Endodermal cell (in vitro differentiated cells): ENCODE results near the gene NF1. TPM values are rescaled to one million over a fixed set of nuclear protein-coding genes. Genes with fewer than 3 reads are reported as not detected.

Source experiments
- DNase-seq: peaks from one replicate; pipeline ENCODE4 v3.0.0-alpha.2; 2017
- H3K27ac ChIP-seq: 2 replicates; pipeline ENCODE4 v1.5.1; 2013; ENCODE audit warnings: mild to moderate bottlenecking, low read depth, low read length, moderate library complexity
- H3K27me3 ChIP-seq: 2 replicates; pipeline ENCODE4 v1.6.1; 2013; ENCODE audit warnings: mild to moderate bottlenecking, low read length, moderate library complexity; ENCODE audit not compliant: insufficient read depth, control insufficient read depth, poor library complexity, severe bottlenecking
- H3K36me3 ChIP-seq: 2 replicates; pipeline ENCODE4 v1.7.0; 2013; ENCODE audit warnings: mild to moderate bottlenecking, low read length, moderate library complexity; ENCODE audit not compliant: control insufficient read depth, insufficient read depth
- H3K4me1 ChIP-seq: one replicate; pipeline ENCODE4 v1.7.0; 2013; ENCODE audit warnings: low read length; ENCODE audit not compliant: control insufficient read depth, insufficient read depth
- H3K4me3 ChIP-seq: 2 replicates; pipeline ENCODE4 v1.5.1; 2013; ENCODE audit warnings: mild to moderate bottlenecking, low read length, moderate library complexity
- H3K9ac ChIP-seq: 2 replicates; pipeline ENCODE4 v1.6.1; 2013; ENCODE audit warnings: mild to moderate bottlenecking, low read length, moderate library complexity; ENCODE audit not compliant: poor library complexity, severe bottlenecking; ENCODE audit errors: extremely low read depth
- H3K9me3 ChIP-seq: 2 replicates; pipeline ENCODE4 v1.6.1; 2013; ENCODE audit warnings: mild to moderate bottlenecking, low read length, moderate library complexity; ENCODE audit not compliant: control insufficient read depth
- H3K27ac Mint-ChIP-seq: 2 replicates; pipeline ENCODE4 v1.8.0; 2020; ENCODE audit warnings: mixed read lengths
- H3K27me3 Mint-ChIP-seq: 2 replicates; pipeline ENCODE4 v1.8.0; 2021; ENCODE audit warnings: mild to moderate bottlenecking, mixed read lengths; ENCODE audit not compliant: insufficient read depth
- H3K36me3 Mint-ChIP-seq: 2 replicates; pipeline ENCODE4 v1.8.0; 2020; ENCODE audit warnings: low read depth, mixed read lengths
- H3K4me1 Mint-ChIP-seq: 2 replicates; pipeline ENCODE4 v1.8.0; 2020; ENCODE audit warnings: mixed read lengths
- H3K4me3 Mint-ChIP-seq: 2 replicates; pipeline ENCODE4 v1.8.0; 2020; ENCODE audit warnings: mild to moderate bottlenecking, moderate library complexity, mixed read lengths
- H3K9me3 Mint-ChIP-seq: 2 replicates; pipeline ENCODE4 v1.8.0; 2020; ENCODE audit warnings: mild to moderate bottlenecking, mixed read lengths
- CTCF ChIP-seq: fragments of 200-600 bp; sonication (generic); conservative IDR thresholded peaks from 2 replicates; pipeline ENCODE4 v1.5.0; 2021; ENCODE audit warnings: antibody characterized with exemption, mild to moderate bottlenecking
- WGBS, 2 experiments: methylation state at CpG; one replicate each; pipeline versions ENCODE4 v1.1.5 to v1.1.7; 2013; ENCODE audit warnings: missing lambda C conversion rate in 2 of 2, mixed read lengths in 1 of 2; ENCODE audit not compliant: insufficient coverage in 1 of 2, insufficient read length in 1 of 2; 5-methylcytosine and 5-hydroxymethylcytosine counted together
- total RNA-seq, 2 donors: library from RNA; stranded (reverse); fragmentation: NEBNext Ultra II Directional in 1 of 2; extraction: Animal tissue kit (Norgen Biotek cat#: 25700) in 1 of 2; gene quantifications; 2 replicates in 1 of 2; 3 replicates in 1 of 2; pipeline ENCODE4 v1.2.1, GENCODE V29; 2021

The NF1 gene
- total RNA-seq, 2 donors from 2014 or later = 61.9 to 69.3 TPM

GRCh38 chr17:31144428-31144827, 49.7 kb downstream of the NF1 start:
- H3K9me3 Mint-ChIP-seq = no peaks in the 10 kb centered on the region
- peaks cover 49% of the 10 kb centered on the region for H3K4me1 Mint-ChIP-seq
- Histone ChIP-seq H3K9ac (no peak overlapping the region), H3K9me3 (no peaks in the 10 kb centered on the region), H3K4me3 (no peak overlapping the region), H3K27me3 (no peaks in the 10 kb centered on the region), H3K36me3 (peaks cover 6% of the 10 kb centered on the region), H3K27ac (peak overlapping the region; percentile 82), H3K4me1 (no peaks in the 10 kb centered on the region)
- no peak overlapping the region for H3K4me3 Mint-ChIP-seq
- H3K36me3 Mint-ChIP-seq = peaks cover 25% of the 10 kb centered on the region
- 63 to 84% methylated on average over 3 of the region's 3 CpGs for WGBS, 2 experiments
- peak overlapping the region; percentile 6 for H3K27ac Mint-ChIP-seq
- peak; percentile 72 for DNase-seq
- no peak for TF ChIP-seq CTCF
- H3K27me3 Mint-ChIP-seq = no peaks in the 10 kb centered on the region

DNA sequence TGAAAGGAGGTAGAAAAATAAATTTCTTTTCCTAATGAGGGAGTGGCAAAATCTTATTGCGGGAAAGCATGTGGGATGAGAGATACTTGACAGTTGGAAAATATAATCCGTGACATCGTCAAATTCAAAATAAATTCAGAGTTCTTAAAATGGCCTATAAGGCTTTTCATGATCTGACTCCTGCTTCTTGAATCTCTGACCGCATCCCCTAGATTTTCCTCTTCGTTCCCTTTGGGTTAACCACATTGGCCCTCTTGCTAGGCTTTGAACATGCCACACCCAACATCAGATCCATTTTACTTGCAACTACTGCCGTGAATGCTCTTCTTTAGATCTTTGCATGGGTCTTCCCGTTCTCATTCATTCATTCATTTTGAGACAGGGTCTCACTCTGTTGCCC, 50.1 kb downstream of the NF1 start:
- Mint-ChIP-seq H3K4me1 (peaks cover 45% of the 10 kb centered on the region), H3K4me3 (no peak overlapping the region), H3K9me3 (no peaks in the 10 kb centered on the region), H3K27ac (peak overlapping the region; percentile 14), H3K36me3 (peaks cover 25% of the 10 kb centered on the region), H3K27me3 (no peaks in the 10 kb centered on the region)
- no peak for TF ChIP-seq CTCF
- Histone ChIP-seq H3K27ac (peak overlapping the region; percentile 82), H3K27me3 (no peaks in the 10 kb centered on the region), H3K4me3 (no peak overlapping the region), H3K36me3 (peaks cover 6% of the 10 kb centered on the region), H3K9me3 (no peaks in the 10 kb centered on the region), H3K4me1 (no peaks in the 10 kb centered on the region), H3K9ac (no peak overlapping the region)
- 79 to 84% methylated on average over 7 of the region's 7 CpGs for WGBS, 2 experiments
- DNase-seq = no peak

DNA sequence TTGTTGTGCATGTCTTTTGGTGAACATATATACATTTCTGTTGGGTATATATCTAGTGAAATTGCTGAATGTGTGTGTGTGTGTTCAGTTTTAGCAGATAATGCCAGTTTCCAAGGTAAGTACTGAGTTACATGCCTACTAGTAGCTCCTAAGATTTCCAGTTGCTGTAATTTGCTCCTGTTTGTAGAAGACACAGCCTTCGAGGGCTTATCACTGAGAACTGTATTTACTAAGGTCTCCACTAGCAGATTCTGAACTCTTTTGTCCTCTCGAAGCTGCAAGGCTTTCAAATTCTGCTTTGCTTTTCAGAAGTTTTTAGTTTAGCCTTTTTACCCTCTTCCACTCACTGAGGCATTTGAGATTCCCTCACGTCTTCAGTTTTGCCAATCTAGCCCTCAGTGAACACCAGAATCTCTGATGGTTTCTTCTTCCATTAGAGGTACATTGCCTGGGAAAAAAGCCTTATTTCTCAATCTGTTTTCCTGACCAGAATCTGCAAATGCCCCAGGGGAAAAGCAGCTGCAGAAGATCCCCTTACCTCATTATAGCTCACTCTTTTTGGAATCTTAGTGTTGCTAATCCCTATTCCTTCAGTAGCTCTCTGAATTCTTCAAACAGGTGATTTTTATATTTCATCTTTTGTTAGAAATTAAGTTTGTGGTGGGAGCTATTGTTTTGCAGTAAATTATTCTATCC, 52.9 kb downstream of the NF1 start:
- peaks cover 36% of the 10 kb centered on the region for H3K4me1 Mint-ChIP-seq
- DNase-seq = no peak
- no peaks in the 10 kb centered on the region for H3K27me3 Mint-ChIP-seq
- H3K27ac ChIP-seq = no peak overlapping the region
- H3K4me3 ChIP-seq = peak overlapping the region; percentile 16
- H3K9me3 ChIP-seq = no peaks in the 10 kb centered on the region
- peaks cover 4% of the 10 kb centered on the region for H3K9me3 Mint-ChIP-seq
- 66 to 69% methylated on average over 3 of the region's 3 CpGs for WGBS, 2 experiments
- no peaks in the 10 kb centered on the region for H3K27me3 ChIP-seq
- H3K36me3 ChIP-seq = peaks cover 6% of the 10 kb centered on the region
- peak overlapping the region; percentile 84 for H3K27ac Mint-ChIP-seq
- H3K9ac ChIP-seq = no peak overlapping the region
- peaks cover 24% of the 10 kb centered on the region for H3K36me3 Mint-ChIP-seq
- H3K4me1 ChIP-seq = no peaks in the 10 kb centered on the region
- no peak overlapping the region for H3K4me3 Mint-ChIP-seq
- TF ChIP-seq CTCF = no peak
